DMS53 treated with DMSO at 0.1 percent for 48 hours (cell line): ENCODE measurements around the gene CAMKMT.

ENCODE experiments used
- DNase-seq: peaks from one replicate; lab custom pipeline; 2025; ENCODE audit not compliant: unreplicated experiment; lab: John Stamatoyannopoulos, UW

CAMKMT gene

DNA sequence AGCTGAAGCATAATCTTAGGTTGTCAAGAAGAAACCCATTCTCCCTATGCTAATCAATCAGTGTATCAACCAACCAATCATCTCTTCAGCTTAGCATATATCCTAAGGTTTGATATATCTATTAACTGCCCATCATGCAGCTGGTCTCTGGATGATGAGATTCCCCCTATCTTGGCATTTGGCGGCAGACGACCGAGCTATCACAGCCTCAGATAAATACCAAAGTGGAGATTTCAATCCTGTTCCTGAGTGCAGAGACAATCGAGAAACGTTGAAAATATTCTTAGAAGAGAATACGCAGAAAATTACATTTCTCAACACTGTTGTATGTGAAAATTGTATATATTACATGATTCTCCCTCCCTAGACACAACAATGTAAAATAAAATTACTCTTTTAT lies 320.7 kb downstream of the CAMKMT start:
- no peak for DNase-seq

DNA sequence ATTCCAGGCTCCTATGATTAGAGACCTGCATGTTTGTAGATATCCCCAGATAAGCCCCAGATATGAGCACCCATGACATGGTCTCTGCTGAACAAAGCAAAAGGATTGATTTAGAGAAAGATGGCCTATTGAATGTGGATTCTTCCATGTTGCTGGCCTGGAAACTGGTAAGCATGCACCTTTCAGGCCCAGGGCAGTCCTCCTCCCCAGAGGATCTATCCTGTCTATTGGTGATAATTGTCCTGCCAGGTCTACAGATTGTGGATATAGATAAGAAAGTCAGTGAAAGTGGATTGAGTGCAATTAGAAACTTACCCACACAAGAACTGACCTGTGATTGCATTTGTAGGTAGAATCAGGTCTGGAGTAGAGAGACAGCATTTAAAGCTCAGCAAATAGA lies 322.8 kb downstream of the CAMKMT start:
- no peak for DNase-seq

DNA sequence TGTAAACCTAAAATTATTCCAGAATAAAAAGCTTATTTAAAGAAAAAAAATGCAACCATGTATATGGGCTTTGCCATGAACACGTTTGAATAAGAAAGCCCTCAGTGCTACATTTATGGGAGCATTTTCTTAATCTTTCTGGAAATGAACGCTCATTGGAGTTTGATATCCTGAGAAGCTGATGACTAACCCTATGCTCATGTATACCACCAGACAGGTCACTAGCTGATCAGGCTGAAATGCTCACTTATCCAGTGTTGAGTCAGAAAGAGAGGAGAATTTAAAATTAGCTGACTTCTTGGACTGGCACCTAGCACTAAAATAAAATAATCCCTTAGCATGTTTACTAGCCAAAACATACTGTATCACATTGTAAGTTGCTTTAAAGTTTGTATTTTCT lies 324.8 kb downstream of the CAMKMT start:
- no peak for DNase-seq

DNA sequence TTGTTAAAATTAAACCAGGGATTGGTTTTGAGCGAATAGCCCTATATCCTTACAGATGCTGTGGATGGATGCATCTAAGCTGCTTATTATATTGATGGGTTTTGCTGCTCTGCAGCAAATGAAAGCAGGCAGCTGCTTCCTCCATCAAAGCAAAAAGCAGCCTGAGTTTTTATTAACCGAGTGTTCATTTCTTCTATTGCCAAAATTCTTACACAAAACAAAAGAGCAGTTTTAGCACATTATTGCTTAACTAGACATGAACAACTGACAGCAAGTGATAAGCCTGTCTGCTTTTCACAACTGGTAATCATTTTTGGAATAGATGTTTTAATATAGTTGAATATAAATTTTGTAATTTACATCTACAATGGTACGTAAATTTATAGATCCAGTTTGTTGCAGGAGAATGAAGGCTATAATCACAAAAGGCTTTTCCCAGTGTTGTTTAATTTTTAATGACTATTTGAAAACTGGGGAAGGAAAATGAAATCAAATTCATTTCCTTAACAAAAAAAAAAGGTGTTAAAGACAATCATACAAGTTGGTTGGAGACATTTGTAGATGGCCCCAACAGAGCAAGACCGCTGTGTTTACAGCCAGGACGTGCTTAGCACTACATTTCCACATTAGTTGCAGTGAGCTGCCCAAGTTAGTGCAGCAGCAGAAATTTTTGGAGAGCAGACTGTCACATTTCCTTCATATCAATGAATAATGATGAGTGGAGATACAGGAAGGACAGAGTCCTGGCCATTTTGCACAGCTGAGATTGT lies 326.1 kb downstream of the CAMKMT start:
- no peak for DNase-seq

DNA sequence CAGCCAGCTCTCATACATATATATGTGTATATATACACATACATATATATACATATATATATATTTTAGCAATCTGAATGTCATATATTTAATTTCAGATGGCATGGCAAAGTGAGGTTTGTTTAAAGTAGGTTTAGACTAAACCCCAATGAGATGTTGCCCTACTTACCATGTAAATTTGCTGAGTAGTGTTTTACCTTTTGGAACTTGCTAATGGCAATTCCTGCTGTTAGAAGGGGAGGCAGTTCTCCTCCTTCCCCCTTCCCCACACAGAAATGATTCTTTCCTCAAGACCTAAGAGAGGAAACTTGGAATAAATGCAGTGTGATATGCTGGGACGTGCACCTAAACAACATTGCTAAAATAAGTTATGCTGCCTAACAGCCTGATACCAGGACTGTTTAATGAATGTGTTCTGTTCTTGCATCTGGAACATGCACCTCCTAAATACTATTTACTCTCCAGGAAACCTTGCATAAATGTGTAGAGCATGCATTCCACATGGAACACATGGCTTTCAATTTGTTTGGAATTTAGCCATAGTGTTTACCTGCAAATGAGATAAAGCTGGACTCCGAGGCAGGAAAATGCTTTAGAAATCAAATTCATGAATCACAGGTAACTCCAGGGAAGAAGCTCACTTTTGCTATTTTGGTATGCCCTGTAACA lies 326.8 kb downstream of the CAMKMT start:
- DNase-seq = no peak

DNA sequence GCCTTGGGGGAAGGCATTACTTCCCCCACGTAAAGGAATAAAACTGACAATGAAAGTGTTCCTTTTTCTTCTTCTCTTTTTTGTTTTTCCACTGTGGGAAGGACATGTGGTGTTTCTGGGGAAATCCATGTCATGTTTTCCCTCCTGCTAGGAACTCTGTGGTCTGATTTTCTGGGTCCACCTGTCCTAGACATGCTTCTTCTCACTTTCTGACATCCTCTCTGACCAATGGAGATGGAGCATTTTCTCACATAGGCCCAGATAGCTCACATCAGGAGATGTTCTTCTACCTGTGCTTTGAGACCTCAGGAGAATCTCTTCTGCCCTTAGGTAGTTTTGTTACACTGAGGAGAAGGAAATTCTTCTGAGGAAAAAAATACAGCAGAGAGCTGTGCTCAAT lies 327.8 kb downstream of the CAMKMT start:
- no peak for DNase-seq

DNA sequence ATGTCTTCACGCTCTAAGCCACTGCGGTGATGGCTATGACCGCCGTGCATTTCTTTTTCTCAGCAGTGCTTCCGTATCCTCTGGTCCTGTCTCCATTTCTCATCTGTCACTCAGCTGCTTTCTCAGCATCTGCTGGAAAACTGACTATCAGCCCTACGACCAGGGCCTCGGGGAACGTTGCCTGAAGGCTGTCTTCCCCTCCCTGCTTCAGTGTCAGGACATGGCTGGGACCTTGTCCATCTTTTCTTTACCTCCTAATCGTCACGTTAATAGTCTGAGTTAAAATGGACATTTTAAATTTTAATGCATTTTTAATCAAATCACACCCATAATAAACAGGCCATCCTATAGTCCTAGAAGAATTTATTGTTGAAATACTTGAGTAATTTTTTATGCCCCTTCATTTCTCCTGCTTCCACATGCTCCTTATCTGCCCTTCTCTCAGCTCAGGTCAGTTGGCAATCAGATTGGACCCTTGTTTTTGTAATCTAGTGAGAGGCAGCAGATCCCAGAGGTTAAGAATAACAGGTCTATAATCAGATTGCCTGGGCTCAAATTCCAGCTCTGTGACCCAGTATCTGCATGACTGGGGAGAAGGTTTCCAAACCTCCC lies 329.5 kb downstream of the CAMKMT start:
- no peak for DNase-seq

DNA sequence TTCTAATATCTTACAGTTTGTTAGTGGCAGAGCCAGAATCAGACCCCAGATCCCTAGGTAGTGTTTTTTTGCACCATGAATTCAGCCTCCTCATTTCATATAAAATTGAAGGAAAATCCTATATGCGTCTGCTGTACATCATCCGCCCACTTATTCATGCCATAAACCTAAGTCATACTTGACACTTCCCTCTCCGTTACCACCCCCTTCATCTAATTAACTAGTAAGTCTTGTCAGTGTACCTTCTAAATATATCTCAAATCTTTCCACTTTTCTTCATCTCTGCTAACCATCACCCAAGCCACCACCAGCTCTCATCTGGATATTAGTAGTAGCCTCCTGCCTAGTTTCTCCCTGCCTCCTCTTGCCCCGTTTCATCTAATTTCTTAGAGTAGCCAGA lies 331.1 kb downstream of the CAMKMT start:
- no peak for DNase-seq

DNA sequence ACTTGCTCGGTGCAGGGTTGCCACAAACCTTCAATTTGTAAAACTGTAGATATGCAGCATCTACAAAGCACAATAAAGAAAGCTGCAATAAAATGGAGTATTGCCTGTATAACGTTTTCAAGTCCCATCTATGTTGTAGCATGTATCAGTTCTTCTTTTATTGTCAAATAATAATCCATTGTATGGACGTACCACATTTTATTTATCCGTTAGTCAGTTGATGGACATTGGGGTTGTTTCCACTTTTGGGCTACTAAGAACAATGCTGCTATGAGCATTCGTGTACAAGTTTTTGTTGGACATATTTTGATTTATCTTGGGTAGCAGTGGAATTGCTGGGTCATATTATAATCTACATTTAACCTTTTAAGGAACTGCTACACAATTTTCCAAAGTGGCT lies 339.1 kb downstream of the CAMKMT start:
- DNase-seq = no peak

DNA sequence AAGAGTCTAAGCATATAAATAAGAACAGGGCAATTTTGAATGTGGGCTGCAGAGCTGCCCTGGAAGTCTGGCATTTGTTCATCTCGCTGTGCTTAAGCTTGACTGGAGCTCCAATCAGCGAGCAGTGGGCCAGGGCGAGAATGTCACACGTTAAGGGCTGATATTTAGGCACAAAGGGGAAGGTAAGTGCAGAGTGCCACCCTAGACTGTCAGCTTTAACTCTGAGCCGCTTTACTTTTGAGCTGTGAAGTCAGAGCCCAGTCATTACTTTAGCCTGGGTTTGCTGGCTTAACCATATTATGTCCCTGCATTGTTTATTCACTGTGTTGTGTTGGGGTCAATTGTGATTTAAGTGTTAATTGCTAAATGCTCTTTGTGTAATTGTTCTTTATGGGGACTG lies 343.6 kb downstream of the CAMKMT start:
- DNase-seq = no peak

DNA sequence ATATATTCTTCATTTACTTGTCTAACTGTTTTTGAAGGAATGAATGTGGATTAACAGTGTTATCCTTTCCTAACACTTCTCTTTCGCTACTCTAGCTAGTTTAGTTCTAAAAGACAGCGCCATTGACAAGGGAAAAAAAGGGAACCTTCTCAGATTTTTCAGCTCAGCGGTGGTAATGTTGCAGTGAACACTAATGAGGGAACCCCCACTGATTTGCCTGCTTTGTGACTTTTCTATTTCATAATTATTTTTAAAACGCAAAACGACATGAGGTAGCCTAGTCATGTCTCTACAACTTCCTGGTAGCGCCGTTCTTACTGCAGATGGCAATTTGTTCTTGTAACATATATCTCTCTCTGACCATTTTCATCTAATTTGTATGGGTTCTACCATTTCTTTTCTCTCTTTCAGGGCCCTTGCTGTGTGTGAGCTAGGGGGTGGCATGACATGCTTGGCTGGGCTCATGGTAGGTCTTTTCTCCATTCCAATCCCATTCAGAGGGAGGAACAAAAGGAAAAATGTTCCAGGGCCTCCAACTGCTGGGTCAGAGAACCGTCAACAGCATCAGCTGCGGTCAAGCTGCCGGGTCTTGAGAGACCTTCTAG lies 344.2 kb downstream of the CAMKMT start:
- DNase-seq = no peak

DNA sequence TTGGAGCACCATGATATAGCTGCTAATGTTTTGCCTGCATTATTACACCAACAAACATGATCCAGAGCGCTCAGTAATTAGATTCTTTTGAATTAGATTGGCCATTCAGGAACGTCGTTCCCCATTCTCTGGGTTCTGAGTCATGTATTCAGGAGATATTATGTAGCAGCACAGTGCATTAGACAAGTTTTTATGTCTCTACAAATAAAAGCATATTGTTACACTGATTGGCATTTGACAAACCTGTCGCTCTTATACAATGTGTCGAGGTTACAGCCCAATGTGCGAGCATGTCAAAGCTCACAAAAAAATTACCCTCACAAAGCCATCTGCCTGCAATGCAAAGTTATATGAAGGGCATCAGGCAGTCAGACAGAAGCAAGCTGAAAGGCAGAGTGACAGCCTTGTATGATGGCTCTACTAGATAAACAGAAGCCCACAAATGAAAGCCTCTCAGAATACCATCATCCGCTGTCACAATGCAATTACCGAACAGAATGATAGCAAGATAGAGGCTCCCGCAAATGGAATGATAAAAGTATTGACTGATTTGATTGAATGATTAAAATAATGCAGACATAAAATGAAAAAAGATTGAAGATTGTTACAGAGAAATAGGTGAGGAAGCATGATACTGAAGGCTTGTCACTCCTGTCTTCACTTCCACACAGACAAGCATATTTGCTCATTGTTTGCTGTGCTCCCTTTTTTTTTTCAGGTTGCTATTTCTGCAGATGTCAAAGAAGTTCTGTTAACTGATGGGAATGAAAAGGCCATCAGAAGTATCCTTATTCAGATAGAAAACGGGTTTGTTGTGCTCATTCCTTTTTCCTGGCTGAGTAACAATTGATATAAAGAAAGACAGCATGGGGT lies 345.2 kb downstream of the CAMKMT start:
- DNase-seq = no peak

DNA sequence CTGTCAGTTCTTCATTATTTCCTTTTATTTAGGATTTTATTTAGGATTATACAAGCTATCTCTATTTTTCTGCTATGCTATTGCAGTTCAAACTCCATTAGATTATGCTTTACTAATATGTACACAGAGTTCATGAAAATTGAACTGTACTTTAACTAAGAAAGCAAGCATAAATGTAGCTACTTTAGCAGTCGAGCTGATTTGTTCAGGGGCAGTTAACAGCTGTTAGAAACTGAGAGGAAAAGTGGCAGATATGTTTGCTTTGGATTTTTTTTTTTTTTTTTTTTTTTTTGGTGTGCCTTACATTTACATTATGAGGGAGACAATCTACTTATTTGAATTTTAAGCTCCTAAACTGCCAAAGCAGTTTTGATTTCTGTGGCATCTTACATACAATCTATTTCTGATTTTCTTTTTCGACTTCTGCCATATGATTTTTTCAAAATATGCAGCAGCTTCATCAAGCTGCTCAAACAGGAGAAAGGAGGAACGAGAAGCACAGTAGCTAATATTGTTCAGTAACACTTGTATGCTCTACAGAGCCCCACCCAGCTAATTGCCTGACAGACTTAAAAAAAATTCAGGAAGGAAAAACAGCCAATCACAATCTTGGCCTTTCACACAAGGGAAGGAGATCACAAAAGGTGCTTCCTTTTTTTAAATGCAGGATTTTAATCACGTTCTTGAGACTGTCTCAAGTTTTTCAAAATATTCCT lies 346.4 kb downstream of the CAMKMT start:
- no peak for DNase-seq

DNA sequence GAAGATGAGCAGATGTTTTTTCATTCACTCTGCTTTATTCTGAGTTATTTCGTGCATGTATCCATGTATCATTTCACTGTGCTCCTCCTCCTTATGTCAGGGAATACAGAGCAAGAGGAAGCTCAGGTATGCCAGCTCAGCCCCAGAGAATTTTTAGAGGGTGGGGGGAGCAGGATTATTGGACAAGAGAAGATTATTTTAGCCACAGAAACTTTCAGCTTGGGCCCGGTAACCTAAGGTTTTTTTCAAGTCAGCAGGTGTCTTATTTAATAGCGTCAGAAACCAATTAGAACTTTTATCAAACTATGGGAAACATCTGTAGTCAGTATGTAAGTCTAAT lies 346.9 kb downstream of the CAMKMT start:
- DNase-seq = no peak

DNA sequence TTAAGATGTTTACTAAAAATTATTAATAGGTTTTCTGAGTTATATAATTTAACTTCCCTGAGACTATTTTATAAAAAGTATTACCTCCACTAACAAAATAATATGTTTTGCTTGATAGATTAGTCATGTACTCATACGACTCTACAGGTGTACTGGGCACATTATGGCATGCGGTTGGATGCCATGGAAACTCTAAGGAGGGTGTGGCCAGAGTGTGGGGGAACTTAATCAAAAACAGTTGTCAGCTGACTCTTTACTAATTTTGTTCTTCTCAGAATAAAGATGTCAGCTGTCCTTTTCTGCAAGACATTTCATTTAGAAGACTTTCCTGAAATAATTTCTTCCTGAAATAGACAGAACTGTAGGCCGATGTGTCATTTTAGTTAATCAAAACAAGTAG lies 351.4 kb downstream of the CAMKMT start:
- DNase-seq = no peak

DNA sequence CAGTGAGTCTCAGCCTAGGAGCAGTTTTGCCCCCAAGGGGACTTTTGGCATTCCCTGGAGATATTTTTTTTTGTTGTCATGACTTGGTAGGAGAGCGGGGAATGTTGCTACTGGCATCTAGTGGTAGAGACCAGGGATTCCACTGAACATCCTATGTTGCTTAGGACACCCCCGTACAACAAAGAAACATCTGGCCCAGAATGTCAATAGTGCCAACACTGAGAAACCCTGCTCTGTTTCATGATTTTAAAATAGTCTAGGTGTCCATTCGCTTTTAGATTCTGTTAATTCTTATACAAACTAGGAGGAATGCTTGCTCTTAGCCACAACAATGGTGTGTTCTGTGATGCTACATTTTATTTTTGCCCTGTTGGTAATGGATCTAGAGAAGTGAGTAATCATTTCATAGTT lies 353.9 kb downstream of the CAMKMT start:
- DNase-seq = peak; percentile 3

DNA sequence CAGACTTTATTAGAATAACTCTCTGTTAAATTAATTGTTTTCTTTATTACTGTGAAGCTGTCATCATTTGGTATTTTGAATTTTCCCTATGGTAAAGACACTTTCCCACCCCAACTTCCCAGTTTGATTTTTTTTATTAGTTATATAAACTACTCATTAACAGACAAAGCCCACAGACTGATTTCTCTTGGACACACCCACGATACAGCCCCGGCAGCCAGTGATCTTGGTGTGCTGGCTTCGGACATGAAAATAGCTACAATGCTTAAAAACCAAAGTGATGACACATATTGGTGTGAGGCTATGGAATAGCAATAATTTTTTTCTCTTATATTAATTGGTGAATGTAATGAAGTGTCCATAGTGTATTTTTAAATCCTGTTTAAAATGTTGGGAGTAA lies 354.4 kb downstream of the CAMKMT start:
- DNase-seq = no peak

DNA sequence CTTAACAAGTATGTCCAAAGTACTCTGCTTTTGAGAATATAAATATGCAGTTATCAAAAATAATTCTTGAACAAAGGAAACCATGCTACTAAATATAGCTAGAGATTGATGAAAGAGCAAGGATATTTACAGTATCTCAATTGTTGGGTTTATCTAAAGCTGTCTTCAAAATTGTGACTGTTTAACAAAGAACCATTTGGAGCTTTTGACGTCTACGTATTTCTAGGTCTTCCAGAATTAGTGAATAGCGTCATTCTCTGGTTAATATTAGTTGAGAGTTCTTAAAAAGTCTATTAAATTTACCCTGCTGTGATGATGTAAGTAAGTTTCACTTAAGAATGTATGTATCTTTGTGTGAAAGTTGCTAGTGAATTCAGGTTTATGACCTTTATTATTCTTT lies 356.7 kb downstream of the CAMKMT start:
- no peak for DNase-seq

DNA sequence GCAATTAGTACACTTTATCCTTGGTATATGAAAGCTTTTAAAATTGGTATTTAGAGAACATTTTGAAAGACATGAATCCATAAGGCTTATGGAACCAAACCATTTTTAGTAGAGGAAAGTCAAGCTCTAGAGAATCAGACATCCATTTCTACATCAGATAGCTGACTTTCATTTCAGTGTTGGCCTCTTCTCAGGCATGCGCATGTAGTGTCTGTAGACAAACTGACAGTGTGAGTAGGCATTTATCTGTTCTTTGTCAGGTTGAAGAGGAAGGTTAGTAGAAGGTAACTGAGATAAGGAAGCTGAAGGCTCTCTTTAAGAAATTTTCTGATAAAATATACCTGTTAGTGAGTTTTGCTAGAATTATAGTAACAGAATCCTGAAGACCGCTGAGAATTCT lies 357.8 kb downstream of the CAMKMT start:
- no peak for DNase-seq

DNA sequence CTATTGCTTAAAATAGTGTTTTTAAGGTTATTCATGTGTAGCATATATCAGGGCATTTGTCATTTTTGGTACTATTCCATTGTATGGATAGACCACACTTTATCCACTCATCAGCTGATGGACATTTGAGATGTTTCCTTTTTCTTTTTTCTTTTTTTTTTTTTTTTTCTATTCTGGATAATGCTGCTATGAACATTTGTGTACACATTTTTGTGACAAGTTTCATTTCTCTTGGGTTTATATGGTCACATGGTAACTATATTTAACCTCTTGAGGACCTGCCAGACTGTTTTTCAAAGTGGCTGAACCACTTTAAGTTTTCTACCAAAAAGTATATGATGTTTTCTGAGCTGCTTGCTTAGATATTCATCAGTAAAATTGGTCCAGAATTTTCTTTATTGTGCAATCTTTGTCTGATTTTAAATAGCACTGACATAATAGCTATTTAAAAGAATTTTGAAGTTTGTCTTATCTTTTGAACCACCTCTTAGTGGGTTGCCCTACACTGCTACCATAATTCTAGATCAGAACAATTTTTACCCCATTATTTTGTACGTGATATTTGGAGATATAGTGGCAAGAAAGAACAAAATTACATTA lies 360.4 kb downstream of the CAMKMT start:
- DNase-seq = no peak
